ENCODE data around the gene SPINK7.

Gene SPINK7

GRCh38 chr5:148343603-148344487 lies 31.6 kb downstream of the SPINK7 start:
- DNase-seq (ENCODE audit: low read depth, low spot score) = no peak

- DNase-seq (ENCODE audit: low read depth, low spot score) = no peak
Observed at GRCh38 chr5:148347706-148348105, 35.5 kb downstream of the SPINK7 start.

DNA sequence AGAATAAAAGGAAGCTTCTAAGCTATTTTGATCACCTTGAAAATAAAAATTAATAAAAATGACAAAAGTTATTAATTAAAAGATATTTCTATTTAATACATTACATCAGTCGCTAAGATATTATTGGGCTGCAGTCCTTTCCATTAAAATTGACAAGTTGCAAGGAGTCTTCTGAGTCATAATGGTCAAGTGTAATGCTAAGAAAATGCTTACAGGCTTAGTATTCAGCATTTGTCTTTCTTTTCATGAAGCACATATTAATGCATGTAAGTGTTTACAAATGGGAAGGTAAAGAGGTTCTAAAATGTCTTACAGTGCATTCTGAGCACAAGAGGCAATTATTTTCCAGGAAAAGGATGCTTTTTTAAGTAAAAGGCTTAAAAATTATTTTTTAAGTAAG lies 40.5 kb downstream of the SPINK7 start:
- DNase-seq (ENCODE audit: low read depth, low spot score) = no peak

DNA sequence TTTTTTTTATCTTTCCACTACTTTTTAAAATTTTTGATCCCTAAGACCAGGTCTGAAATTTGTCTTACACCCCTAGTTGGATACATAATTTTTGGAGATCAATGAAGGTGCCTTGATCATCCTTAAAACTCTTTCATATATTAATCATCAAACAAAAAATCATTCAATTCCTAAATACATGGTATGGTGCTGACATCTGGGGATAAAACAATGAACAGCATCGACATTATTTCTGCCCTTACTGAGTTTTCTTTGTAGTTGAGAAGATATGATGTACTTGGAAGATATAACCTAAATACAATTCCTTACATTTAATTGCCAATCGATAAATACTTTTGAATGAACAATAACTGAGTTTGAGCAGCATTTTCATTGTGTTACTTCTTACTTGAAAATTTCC lies 41.4 kb downstream of the SPINK7 start:
- no peak for DNase-seq (ENCODE audit: low read depth, low spot score)

DNA sequence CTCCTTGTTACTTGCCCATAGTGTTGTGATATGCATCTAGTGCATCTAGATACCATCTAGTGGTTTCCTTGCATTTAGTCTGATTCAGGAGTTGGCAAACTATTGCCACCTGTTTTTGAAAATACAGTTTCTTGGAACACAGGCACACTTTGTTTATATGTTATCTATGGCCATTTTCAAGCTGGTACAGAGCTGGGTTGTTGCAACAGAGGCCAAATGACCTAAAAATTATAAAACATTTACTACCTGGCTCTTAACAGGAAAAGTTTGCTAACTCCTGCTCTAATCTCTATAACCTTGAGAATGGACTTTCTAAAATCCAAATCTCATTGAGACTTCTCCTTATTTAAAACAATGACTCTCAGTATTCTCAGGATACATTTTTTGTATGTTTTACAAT lies 52.1 kb downstream of the SPINK7 start:
- no peak for DNase-seq (ENCODE audit: low read depth, low spot score)

Measured in activated naive CD8-positive, alpha-beta T cell treated with anti-CD3 and anti-CD28 coated beads, Interleukin-2, amount 50 U/mL, for 16 hours (primary cell).